ENCODE results near the gene TBC1D14. TPM values are rescaled to one million over a fixed set of nuclear protein-coding genes. Genes with fewer than 3 reads are reported as not detected.
A peak's percentile ranks its signal among the peaks of the same experiment; 100 is the strongest.

Gene TBC1D14
- total RNA-seq, 1 experiment from 2014 or later = 50.2 TPM

DNA sequence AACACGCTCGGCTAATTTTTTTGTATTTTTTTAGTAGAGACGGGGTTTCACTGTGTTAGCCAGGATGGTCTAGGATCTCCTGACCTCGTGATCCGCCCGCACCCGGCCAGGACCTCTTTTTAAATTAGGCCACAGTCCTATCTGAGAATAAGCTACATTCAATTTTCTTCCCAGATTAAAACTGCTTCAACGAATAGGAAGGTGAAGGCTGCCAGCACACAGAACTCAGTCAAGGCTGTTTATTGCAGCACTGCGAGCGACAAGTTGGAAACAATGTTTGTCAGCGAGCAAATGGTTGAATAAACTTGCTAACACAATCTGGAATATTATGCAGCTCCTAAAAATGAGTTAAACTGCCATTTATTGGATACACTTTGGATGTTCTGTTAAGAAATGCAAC is 156.4 kb downstream of the TBC1D14 start:
- Histone ChIP-seq H2BK5ac (ENCODE audit: insufficient read length, low read length) (no peak overlapping the region), H3K79me2 (ENCODE audit: insufficient read depth, low read length) (peaks cover 16% of the 10 kb centered on the region; the same call in 1 of the 2 replicates), H3K9me3 (ENCODE audit: control insufficient read depth, low read depth, low read length) (no peaks in the 10 kb centered on the region), H2BK20ac (ENCODE audit: low read depth, low read length, poor library complexity, severe bottlenecking) (no peak overlapping the region), H3K4ac (ENCODE audit: low read depth, low read length) (no peak overlapping the region), H3K56ac (ENCODE audit: insufficient read length, low read depth, low read length) (no peak overlapping the region), H3K4me1 (ENCODE audit: insufficient read depth, low read length) (peaks cover 4% of the 10 kb centered on the region), H4K8ac (replicated peaks; ENCODE audit: insufficient read length, low read depth, low read length) (no peak overlapping the region), H3T11ph (ENCODE audit: low read length) (no peak overlapping the region), H2AFZ (ENCODE audit: low read length) (no peak overlapping the region), H3K23me2 (ENCODE audit: insufficient read length, low read depth, low read length, poor library complexity, severe bottlenecking) (peaks cover 10% of the 10 kb centered on the region), H4K91ac (ENCODE audit: insufficient read length, low read depth, low read length) (no peak overlapping the region), H2AK5ac (ENCODE audit: insufficient read length, low read length) (no peak overlapping the region), H3K23ac (ENCODE audit: insufficient read length, low read depth, low read length) (no peak overlapping the region), H4K20me1 (ENCODE audit: control insufficient read depth, insufficient read depth, insufficient read length) (no peaks in the 10 kb centered on the region), H3K27ac (ENCODE audit: insufficient read length, low read depth, low read length) (no peak overlapping the region), H3K18ac (ENCODE audit: insufficient read length, low read depth, low read length) (no peak overlapping the region), H2BK12ac (ENCODE audit: insufficient read length, low read depth, low read length) (no peak overlapping the region), H3K14ac (ENCODE audit: insufficient read depth, low read length) (no peak overlapping the region), H3K4me2 (ENCODE audit: insufficient read depth, insufficient read length, low read length) (no peak overlapping the region), H3K9ac (ENCODE audit: extremely low read depth, insufficient read length, low read length) (no peak overlapping the region), H2BK15ac (ENCODE audit: low read depth, low read length) (no peak overlapping the region), H4K5ac (ENCODE audit: insufficient read length, low read depth, low read length) (no peak overlapping the region), H2BK120ac (ENCODE audit: low read depth, low read length, poor library complexity, severe bottlenecking) (no peak overlapping the region), H3K79me1 (ENCODE audit: insufficient read depth, low read depth, low read length, poor library complexity, severe bottlenecking) (peaks cover 13% of the 10 kb centered on the region), H3K27me3 (ENCODE audit: insufficient read depth, low read length) (no peaks in the 10 kb centered on the region; the same call in 1 of the 2 replicates)
- Mint-ChIP-seq H3K4me1 (peaks cover 15 to 24% of the 10 kb centered on the region in 2 experiments), H3K27ac (no peak overlapping the region), H3K27me3 (ENCODE audit: low read depth) (peaks cover 26% of the 10 kb centered on the region), H3K9me3 (no peaks in the 10 kb centered on the region), H3K36me3 (ENCODE audit: insufficient read depth in 1 of 3, low read depth in 3 of 3) (peaks cover 30 to 50% (median 42%) of the 10 kb centered on the region in 3 experiments), H3K4me3 (peak overlapping the region; percentile 83 to 95; a peak in 3 of 5 replicates)
- DNase-seq = no peak
- TF ChIP-seq CTCF (conservative IDR thresholded peaks at IDR 0.05) = no peak
- WGBS (ENCODE audit: extremely low coverage, insufficient read length, low lambda C conversion rate) = no CpG with 5 or more reads among the region's 11 CpGs
